Neural progenitor cell (in vitro differentiated cells): ENCODE data around the gene HEMK1. TPM values are rescaled to one million over a fixed set of nuclear protein-coding genes. Genes with fewer than 3 reads are reported as not detected.

Experiments used
- DNase-seq: peaks from one replicate; pipeline ENCODE4 v3.0.0-alpha.2; 2016; ENCODE audit warnings: low spot score
- H2AFZ ChIP-seq: fragments of 200-600 bp; sonication (generic); replicated peaks from 2 replicates; pipeline ENCODE4 v1.6.1; 2016; ENCODE audit warnings: antibody characterized with exemption
- H3F3A ChIP-seq: fragments of 200-600 bp; sonication (generic); 2 replicates; pipeline ENCODE4 v1.6.1; 2016; ENCODE audit warnings: antibody characterized with exemption, low read depth
- H3K27ac ChIP-seq: fragments of 200-600 bp; sonication (generic); 2 replicates; pipeline ENCODE4 v1.5.1; 2016; ENCODE audit warnings: mild to moderate bottlenecking
- H3K27me3 ChIP-seq: fragments of 200-600 bp; sonication (generic); 2 replicates; pipeline ENCODE4 v1.6.1; 2016; ENCODE audit warnings: mild to moderate bottlenecking, moderate library complexity
- H3K36me3 ChIP-seq: fragments of 200-600 bp; sonication (generic); 2 replicates; pipeline ENCODE4 v1.5.1; 2016
- H3K4me1 ChIP-seq: fragments of 200-600 bp; sonication (generic); 2 replicates; pipeline ENCODE4 v1.6.1; 2016; ENCODE audit warnings: mixed run types
- H3K4me2 ChIP-seq: fragments of 200-600 bp; sonication (generic); 2 replicates; pipeline ENCODE4 v1.6.1; 2016
- H3K4me3 ChIP-seq: fragments of 200-600 bp; sonication (generic); 2 replicates; pipeline ENCODE4 v1.5.1; 2016
- H3K79me2 ChIP-seq: fragments of 200-600 bp; sonication (generic); 2 replicates; pipeline ENCODE4 v1.6.1; 2016; ENCODE audit warnings: low read depth
- H3K9ac ChIP-seq: fragments of 200-600 bp; sonication (generic); 2 replicates; pipeline ENCODE4 v1.6.1; 2016
- H3K9me3 ChIP-seq: fragments of 200-600 bp; sonication (generic); 2 replicates; pipeline ENCODE4 v1.5.1; 2016; ENCODE audit warnings: low read depth
- H4K20me1 ChIP-seq: fragments of 200-600 bp; sonication (generic); 2 replicates; pipeline ENCODE4 v1.6.1; 2016; ENCODE audit warnings: low read depth
- H3K27ac Mint-ChIP-seq: 3 replicates; pipeline ENCODE4 v1.8.0; 2021; ENCODE audit warnings: mixed read lengths
- H3K27me3 Mint-ChIP-seq: 2 replicates; pipeline ENCODE4 v1.8.0; 2022; ENCODE audit warnings: low read depth, mild to moderate bottlenecking, inconsistent platforms, moderate library complexity, mixed read lengths; ENCODE audit not compliant: insufficient read depth
- H3K36me3 Mint-ChIP-seq: 3 replicates; pipeline ENCODE4 v1.8.0; 2021; ENCODE audit warnings: mixed read lengths
- H3K4me1 Mint-ChIP-seq: 3 replicates; pipeline ENCODE4 v1.8.0; 2021; ENCODE audit warnings: mixed read lengths
- H3K4me3 Mint-ChIP-seq: 3 replicates; pipeline ENCODE4 v1.8.0; 2021; ENCODE audit warnings: mild to moderate bottlenecking, moderate library complexity, mixed read lengths
- H3K9me3 Mint-ChIP-seq: 3 replicates; pipeline ENCODE4 v1.8.0; 2020; ENCODE audit warnings: mixed read lengths
- EZH2 ChIP-seq: fragments of 200-600 bp; sonication (generic); IDR thresholded peaks from 2 replicates; pipeline ENCODE4 v1.6.1; 2017; ENCODE audit warnings: antibody characterized with exemption, mild to moderate bottlenecking, moderate library complexity
- EZH2phosphoT487 ChIP-seq: fragments of 200-600 bp; sonication (generic); IDR thresholded peaks from 2 replicates; pipeline ENCODE4 v1.6.1; 2017; ENCODE audit warnings: antibody characterized with exemption
- total RNA-seq: library from RNA; depleted of rRNA; stranded (reverse); fragments of >200 nt; gene quantifications from 2 replicates; pipeline ENCODE4 v1.2.3, GENCODE V29; 2015; ENCODE audit warnings: low replicate concordance
- TF ChIP-seq, protein P1 (sequence below): fragments of 200-600 bp; sonication (generic); IDR thresholded peaks from 2 replicates; pipeline ENCODE4 v1.5.1; 2017; ENCODE audit warnings: antibody characterized with exemption, mild to moderate bottlenecking

Gene HEMK1
- total RNA-seq, 1 donor from 2014 or later, result 9.3 TPM

- no peak overlapping the region for H3K27ac Mint-ChIP-seq
- H3K4me1 ChIP-seq, result peaks cover 19% of the 10 kb centered on the region
- TF ChIP-seq EZH2phosphoT487, result no peak
- TF ChIP-seq EZH2, result no peak
- TF ChIP-seq, protein P1, sequence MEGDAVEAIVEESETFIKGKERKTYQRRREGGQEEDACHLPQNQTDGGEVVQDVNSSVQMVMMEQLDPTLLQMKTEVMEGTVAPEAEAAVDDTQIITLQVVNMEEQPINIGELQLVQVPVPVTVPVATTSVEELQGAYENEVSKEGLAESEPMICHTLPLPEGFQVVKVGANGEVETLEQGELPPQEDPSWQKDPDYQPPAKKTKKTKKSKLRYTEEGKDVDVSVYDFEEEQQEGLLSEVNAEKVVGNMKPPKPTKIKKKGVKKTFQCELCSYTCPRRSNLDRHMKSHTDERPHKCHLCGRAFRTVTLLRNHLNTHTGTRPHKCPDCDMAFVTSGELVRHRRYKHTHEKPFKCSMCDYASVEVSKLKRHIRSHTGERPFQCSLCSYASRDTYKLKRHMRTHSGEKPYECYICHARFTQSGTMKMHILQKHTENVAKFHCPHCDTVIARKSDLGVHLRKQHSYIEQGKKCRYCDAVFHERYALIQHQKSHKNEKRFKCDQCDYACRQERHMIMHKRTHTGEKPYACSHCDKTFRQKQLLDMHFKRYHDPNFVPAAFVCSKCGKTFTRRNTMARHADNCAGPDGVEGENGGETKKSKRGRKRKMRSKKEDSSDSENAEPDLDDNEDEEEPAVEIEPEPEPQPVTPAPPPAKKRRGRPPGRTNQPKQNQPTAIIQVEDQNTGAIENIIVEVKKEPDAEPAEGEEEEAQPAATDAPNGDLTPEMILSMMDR, result no peak
- no peaks in the 10 kb centered on the region for H3K79me2 ChIP-seq
- H3K9me3 Mint-ChIP-seq, result no peaks in the 10 kb centered on the region
- H3K36me3 Mint-ChIP-seq, result no peaks in the 10 kb centered on the region
- H3F3A ChIP-seq, result no peaks in the 10 kb centered on the region
- H4K20me1 ChIP-seq, result peaks cover 11% of the 10 kb centered on the region
- H2AFZ ChIP-seq, result no peak overlapping the region
- no peak overlapping the region for H3K4me3 Mint-ChIP-seq
- no peak overlapping the region for H3K4me3 ChIP-seq
- no peaks in the 10 kb centered on the region for H3K36me3 ChIP-seq
- H3K27ac ChIP-seq, result no peak overlapping the region
- H3K4me1 Mint-ChIP-seq, result peaks cover 4% of the 10 kb centered on the region
- peaks cover 12% of the 10 kb centered on the region for H3K27me3 ChIP-seq
- H3K27me3 Mint-ChIP-seq, result peaks cover 25% of the 10 kb centered on the region
- H3K4me2 ChIP-seq, result no peak overlapping the region
- no peak overlapping the region for H3K9ac ChIP-seq
- H3K9me3 ChIP-seq, result no peaks in the 10 kb centered on the region
- peak; percentile 87 for DNase-seq
Measured at GRCh38 chr3:50525987-50526386, 43.3 kb upstream of the HEMK1 start.

DNA sequence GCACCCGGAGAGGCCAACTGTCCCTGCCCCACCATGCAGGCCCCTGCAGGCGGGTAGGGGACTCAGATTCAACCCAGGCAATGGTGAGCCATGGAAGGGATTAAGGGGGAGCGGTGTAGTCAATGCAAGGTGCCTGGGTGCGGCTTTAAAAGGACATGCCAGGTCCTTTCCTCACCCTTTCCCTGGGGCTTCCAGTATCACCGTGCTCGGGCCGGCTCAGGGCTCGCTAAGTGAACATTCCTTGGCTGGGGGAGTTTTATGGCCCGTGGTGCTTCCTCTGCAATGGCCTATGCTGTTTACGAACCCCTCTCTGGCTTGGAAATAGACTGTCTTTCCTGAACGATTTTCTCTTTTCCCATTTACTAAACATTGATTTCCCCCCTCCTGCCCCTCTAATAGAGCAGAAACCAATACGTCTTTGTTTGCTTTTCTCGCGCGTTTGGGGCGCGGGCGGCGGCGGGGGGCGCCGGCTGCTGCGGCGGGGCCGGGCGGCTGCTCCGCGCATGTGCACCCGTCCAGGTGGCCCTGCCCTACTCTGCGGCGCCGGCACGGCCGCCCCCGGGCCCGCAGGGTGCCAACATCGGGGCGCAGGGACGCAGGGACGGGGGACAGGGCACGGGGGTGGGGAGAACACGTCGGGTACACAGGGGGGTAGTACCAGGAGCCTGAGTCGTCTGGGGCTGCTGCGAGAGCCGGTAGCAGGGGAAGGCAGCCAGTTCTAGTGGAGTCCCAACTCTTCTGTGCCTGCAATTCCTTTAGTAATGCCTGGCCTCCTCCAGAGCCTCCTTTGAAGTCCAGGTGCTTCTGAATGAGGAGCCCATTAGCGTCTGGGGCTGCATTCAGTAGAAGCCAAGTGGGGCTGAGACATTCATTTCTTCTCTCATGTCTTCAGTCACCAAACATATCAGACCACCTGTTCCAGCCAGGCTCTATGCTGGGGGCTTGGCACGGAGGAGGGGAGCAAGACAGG, 39.0 kb upstream of the HEMK1 start:
- H3K4me3 Mint-ChIP-seq, result peak overlapping the region; percentile 5
- DNase-seq, result peak; percentile 33

DNA sequence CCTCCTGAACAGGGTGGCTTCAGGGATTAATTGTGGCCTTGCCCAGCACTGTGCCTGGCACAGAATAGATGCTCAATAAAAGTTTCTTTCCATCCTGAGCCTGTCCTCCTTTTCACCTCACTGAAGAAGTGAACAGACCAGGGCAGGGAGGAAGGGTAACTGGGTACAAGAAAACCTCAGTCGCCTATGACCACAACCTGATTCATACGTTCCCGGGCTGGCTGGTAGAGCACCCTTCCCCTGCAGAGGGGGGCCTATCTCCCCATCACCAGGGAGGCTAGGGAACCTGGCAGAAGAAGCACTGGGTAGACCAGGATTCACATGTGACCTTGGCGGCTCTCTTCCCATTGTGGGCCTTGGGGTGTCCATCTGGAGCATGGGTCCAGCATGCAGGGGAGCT, 38.1 kb upstream of the HEMK1 start:
- Histone ChIP-seq H3K4me3 (no peak overlapping the region), H2AFZ (no peak overlapping the region), H3K9me3 (no peaks in the 10 kb centered on the region), H4K20me1 (no peaks in the 10 kb centered on the region), H3K79me2 (no peaks in the 10 kb centered on the region), H3K36me3 (no peaks in the 10 kb centered on the region), H3K4me1 (peaks cover 19% of the 10 kb centered on the region), H3K27me3 (peaks cover 20% of the 10 kb centered on the region), H3K9ac (no peak overlapping the region), H3K27ac (no peak overlapping the region), H3F3A (no peaks in the 10 kb centered on the region), H3K4me2 (no peak overlapping the region)
- peaks cover 20% of the 10 kb centered on the region for H3K27me3 Mint-ChIP-seq
- H3K36me3 Mint-ChIP-seq, result no peaks in the 10 kb centered on the region
- no peak overlapping the region for H3K4me3 Mint-ChIP-seq
- H3K4me1 Mint-ChIP-seq, result peaks cover 41% of the 10 kb centered on the region
- no peak for DNase-seq
- TF ChIP-seq, protein P1, result no peak
- TF ChIP-seq EZH2phosphoT487, result no peak
- no peak for TF ChIP-seq EZH2
- H3K27ac Mint-ChIP-seq, result no peak overlapping the region
- no peaks in the 10 kb centered on the region for H3K9me3 Mint-ChIP-seq

More for the DNA sequence above, 39.0 kb upstream of the HEMK1 start:
- TF ChIP-seq, protein P1, result no peak
- no peak for TF ChIP-seq EZH2
- TF ChIP-seq EZH2phosphoT487, result no peak
- Histone ChIP-seq H4K20me1 (peaks cover 7% of the 10 kb centered on the region), H3F3A (no peaks in the 10 kb centered on the region), H3K4me2 (peak overlapping the region; percentile 60), H3K4me1 (peaks cover 19% of the 10 kb centered on the region), H3K9me3 (no peaks in the 10 kb centered on the region), H3K27me3 (peaks cover 20% of the 10 kb centered on the region), H3K4me3 (peak overlapping the region; percentile 29), H3K79me2 (no peaks in the 10 kb centered on the region), H3K27ac (no peak overlapping the region), H2AFZ (peak overlapping the region; percentile 31), H3K9ac (no peak overlapping the region), H3K36me3 (no peaks in the 10 kb centered on the region)
- Mint-ChIP-seq H3K36me3 (no peaks in the 10 kb centered on the region), H3K27ac (no peak overlapping the region), H3K27me3 (peaks cover 20% of the 10 kb centered on the region), H3K4me1 (peaks cover 36% of the 10 kb centered on the region), H3K9me3 (no peaks in the 10 kb centered on the region)
